A172 (cell line): Measurements from ENCODE around the gene EPHA4. TPM values are rescaled to one million over a fixed set of nuclear protein-coding genes. Genes with fewer than 3 reads are reported as not detected.

Source experiments
- DNase-seq: peaks from one replicate; pipeline ENCODE4 v3.0.0-alpha.2; 2015; ENCODE audit warnings: low spot score
- total RNA-seq: library from RNA; depleted of rRNA; stranded (reverse); fragments of >200 nt; shearing (Covaris generic); gene quantifications from 2 replicates; pipeline ENCODE4 v1.2.3, GENCODE V29; 2014

Gene EPHA4
- total RNA-seq, 1 experiment from 2014 or later, result 28.1 TPM

DNA sequence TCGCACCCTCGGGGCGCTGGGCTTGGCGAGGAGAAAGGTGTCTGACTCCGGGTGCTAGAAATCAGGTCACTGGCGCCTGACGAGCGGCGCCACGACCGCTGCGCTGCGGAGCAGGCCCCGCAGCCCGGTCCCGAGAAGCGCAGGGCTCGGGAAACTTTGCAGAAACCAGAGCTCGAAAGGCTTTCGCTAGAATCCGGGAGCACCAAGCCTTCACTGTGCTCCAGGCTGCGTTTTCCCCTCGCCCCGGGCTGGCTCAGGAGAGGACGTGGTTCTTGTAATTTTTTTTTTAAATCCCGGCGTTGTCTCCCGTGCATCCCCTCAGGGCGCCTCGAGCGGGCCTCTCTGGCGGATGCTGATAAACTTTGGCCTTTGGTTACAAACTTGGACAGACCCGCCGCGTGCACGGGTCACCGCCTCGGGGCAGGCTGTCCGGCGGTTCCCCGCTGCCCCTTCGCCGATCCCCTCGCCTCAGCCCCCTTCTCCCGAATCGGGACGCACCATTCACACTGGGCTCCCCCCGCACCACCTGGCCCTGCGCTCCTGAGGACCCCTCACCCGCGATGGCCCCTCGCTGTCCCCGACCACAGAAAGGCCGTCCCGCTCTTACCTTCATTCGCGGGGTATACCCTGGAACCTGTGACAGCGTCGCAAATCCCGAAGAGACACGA is 419 bp downstream of the EPHA4 start:
- peak; percentile 31 for DNase-seq

DNA sequence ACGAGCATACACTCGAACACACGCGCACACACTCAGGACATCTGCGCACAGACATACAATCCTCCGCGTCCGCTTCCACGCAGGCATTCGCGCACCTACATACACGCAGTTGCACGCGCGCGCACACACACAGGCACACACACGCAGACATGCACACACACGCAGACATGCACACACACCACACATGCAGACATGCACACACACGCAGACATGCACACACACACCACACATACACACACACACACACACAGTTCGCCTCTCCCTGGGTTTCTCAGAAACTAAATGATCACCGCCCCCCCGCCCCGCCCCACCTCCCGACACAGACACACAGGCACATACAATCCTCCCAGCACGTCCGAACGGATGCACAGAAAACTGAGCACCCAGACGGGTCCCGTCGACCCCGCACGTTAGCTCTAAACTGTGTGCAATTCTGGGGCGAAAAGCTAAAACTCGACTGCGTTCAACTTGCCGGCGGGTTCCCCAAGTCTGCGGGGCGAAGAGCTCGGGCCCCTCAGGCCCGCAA is 1.0 kb downstream of the EPHA4 start:
- no peak for DNase-seq

DNA sequence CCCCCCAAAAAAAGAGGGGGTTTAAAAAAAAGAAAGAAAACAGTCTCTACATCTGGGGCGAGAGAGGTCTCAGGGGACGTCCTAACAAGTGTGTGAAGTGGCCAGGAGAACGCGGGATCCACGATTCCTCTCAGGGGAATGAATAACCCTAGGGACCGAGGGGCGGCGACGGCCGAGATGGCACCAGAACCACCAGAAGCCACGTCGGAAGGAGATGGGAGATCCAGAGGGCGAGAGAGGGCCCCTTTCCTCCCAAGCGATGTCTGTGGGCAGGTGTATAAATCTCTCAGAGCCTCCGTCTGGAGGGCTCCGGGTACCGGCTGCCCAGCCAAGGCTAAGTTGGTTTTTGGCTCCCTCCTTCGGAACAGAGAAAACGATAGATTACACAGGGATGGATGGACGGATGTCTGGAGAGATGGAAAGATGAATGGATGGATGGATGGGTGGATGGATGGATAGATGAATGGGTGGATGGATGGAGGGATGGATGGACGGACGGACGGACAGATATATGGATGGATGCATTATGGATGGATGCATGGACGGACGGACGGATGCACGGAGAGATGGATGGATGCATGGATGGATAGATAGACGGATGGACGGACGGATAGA is 1.7 kb downstream of the EPHA4 start:
- DNase-seq, result no peak

DNA sequence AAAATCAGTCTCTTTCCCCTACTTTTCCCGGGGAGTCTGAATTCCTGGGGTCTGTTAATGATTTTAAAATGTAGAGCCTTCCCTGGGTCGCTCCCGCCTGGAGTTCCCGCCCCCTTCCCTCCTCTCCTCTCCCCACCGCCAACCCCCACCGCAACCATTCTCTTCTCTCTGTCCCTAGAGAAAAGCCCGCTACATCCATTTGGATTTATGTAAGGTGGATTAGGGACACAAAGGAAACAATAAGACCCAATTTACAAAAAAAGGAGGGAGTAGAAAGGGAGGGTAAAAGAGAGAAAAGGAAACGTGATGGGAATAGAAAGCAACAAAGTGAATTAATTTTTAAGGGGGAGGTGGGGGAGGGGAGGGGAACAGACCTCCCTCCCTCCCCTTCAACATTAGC is 2.2 kb downstream of the EPHA4 start:
- no peak for DNase-seq

DNA sequence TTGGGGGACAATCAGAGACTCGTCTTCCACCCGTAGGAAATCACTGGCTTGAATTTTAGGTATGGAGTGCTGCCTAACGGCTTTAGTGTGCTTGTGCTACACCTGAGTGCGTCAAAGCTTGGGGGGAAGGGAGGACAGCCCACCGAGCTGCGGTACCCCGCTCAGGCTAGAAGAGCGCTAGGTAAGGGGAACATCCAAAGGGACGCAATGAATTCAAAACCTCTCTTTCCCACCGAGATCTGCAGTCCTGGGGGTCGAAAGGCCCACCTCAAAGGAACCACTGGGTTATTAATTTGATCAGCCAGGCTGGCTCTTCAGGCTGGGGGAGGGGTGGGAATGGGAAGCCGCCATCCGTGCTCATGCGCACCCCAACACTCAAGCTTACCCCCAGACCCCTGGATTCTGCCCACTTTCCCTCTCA is 2.7 kb downstream of the EPHA4 start:
- no peak for DNase-seq

DNA sequence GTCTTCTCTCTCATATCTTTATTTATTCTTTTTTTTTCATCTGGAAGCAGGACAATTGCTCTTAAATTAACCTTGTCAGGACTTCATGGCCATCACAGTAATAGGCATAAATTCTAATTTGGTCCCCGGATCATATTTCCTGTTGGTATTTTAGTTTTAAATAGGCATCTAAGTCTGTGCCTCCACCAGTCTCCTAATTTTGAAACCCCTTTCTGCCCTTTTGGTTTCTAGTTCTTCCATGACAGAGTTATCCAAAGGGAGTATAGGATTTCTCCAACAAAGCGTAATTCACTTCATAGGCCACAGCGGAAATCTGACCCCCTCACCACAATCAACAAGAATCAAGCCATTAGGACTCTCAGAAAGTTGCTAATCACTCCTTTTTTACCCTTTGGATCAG is 3.8 kb downstream of the EPHA4 start:
- no peak for DNase-seq

DNA sequence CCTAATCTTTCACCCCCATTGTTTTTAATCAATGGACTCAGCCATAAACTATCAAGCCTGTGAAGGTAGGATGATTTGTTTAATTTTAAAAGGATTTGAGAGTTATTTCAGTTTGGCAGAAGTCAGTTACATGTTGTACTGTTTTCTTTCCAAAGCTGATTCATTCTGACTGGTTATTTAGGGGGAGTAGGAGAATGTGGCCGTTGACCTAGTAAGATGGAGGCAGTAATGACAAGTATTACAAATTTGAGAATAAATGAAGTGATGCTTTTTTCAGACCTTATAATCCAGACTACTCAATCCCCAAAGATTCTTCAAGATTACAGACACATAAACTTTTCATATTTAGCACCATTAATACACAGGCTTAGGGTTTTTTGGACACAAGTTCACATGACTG is 4.3 kb downstream of the EPHA4 start:
- DNase-seq, result no peak

DNA sequence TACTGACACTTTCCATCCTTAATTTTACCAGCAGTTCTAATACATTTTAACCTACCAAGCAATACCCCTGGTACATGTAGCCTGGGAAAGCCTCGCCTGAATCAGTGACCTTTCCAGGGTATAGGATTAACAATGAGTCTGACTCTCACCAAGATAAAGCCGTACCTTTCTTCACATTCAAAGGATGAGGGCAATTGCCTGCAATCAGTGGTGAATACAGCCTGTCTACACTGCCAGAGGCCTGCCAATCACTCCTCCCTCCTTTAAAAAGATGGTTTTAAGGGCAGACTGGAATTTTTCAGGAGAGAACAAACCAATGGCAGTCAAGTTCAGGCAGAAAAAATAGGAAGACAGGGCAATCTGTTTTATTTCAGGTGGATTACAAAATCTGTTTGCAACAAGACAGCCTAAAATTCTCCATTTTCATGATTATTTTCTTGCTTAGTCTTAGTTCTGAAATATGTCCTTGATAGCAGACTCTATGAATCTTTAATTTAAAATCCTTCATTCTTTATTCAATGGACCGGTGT is 4.8 kb downstream of the EPHA4 start:
- DNase-seq, result no peak

DNA sequence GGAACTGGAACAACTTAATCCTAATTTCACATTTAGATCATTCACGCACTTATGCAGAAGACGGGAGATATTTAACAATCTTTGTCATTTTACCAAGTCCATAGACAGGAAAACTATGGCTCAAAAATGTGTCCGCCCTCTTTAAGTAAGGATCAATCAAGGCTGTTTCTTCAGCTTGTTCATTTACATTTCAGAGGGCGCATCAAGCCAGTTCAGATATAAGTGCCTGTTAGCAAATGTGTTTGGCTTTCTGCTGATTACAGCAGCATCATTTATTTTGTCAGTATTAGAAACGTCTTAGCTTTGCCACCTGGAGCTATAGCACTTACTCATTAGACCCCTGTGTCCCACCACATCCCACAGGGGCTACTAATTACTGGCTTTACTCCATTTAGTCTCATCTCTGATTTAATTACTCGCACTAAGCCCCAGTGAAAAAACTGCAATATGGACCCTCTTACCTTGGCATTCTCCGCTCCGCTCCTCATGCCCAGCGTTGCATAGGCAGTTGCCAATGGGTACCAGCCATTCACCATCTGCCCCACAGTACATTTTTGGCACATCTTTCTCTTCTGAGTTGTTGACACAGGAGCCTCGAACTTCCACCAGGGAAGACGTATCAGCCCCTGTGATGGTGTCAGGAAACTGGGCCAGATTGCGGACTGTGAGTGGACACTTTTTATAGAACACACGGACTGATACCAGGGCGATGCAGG is 8.7 kb downstream of the EPHA4 start:
- no peak for DNase-seq

DNA sequence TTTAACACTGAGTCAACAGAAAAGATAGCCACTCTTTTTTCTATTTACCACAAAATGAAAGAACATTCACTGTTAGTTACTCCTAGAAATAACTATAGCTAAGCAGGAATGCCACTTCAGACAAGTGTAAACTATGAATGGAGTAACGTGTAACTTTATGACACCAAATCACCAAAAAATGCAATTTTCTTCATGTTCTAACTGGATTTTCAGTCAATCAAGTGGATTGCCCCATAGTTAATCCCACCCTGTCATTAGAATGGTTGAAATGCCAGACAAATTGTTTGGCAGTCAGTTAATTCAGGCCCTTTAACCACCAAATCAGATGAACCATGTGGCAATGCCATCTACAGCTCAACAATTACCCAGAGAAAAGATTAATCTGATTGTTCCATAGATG is 9.9 kb downstream of the EPHA4 start:
- no peak for DNase-seq

DNA sequence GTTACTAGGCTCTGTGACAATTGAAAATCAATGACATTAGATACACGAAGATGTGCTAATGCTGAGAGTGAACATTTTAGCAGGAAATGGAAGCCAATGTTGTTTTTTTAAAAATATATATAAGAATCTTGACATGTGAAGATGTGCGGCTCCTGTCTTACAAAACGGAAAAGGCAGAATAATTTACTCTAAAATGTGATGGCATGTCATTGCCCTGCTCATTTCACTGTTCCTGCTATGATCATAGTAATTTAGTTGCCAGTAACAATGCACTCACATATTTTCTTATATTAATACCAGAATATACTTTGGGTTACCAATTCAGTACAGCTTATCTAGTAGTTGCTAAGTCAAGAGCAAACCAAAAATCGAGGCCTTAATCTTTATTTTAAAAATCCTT is 10.3 kb downstream of the EPHA4 start:
- DNase-seq, result no peak

DNA sequence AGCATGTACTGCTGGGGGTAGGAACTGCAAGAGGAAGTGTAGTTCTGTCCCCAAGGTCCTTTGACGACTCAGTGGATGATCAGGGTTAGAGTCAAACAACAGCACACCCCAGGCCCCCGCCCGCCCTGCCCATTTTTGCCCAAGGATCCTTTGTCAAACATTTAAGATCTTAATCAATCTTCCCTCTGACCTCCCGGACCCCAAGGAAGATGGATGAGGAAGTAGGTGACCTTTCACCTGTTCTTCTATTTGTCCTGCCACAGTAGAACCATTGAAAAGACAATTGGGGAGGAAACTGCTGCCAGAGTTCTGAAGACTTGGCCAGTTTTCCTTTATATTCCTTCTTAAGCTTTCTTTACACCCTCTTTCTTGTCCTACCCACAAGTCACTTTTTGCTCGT is 12.1 kb downstream of the EPHA4 start:
- no peak for DNase-seq

DNA sequence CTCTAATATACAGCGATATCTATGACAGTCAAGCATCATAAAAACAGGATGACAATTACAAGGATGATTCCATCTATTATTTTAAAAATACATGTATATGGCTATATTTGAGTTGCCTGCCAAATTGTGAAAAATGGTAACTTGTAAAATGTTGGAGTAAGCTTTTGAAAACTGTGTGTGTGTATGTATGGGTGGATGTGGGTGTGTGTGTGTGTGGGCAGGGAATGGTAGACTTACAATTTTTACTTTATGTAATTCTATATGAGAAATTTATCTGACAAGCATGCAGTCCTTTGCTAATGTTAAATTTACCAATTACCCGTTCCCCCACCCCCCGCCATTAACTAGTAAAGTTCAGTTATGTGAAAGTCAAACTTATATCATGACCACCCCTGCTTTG is 14.0 kb downstream of the EPHA4 start:
- no peak for DNase-seq

DNA sequence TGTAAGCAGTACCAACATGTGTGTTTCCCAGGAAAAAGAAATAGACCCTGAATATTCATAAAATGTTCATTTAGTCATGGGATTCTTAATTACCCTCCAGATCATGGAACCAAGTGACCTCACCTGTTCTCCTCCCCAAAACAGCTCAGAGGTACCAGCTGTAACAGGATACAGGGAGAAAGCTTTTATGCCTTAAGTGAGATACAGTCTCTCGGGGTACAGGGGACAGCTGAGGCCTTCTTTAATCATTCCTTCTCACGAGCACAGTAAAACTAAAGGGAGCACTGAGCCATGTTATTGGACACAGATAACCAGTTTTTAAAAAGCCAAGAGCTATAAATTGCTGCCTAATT is 16.6 kb downstream of the EPHA4 start:
- no peak for DNase-seq

DNA sequence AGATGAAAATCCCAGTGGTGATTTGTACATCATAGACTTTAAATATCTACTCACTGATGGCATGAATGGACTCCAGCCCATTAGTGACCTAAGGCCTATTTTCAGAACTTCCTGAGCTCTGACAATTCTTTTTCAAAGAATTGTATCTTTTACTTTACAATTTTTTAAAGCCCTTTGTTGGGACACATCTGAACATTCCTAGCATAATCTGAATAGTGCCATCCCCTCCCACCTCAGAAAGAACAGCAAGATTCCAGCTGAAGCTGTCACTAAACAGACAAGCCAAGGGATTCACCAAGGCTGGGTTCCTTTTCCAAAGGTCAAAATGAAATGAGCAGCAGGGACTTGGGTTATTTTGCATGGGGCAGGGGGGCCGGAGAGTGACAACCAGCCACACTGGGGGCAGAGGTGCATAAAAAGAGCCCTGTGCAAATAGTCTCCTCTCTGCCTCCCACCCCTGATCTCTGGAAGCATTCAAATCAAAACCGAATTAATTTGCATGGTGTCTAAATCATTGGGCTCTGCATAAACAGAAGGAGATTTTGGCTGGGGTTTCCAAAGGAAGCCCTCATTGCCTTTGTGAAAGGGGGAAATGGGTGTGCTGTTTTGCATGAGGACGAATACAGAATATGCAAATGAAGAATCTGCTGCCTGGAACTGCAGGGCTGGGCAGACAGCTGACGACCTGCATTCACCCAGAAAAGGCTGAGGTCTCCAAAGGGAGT is 17.2 kb downstream of the EPHA4 start:
- DNase-seq, result no peak

DNA sequence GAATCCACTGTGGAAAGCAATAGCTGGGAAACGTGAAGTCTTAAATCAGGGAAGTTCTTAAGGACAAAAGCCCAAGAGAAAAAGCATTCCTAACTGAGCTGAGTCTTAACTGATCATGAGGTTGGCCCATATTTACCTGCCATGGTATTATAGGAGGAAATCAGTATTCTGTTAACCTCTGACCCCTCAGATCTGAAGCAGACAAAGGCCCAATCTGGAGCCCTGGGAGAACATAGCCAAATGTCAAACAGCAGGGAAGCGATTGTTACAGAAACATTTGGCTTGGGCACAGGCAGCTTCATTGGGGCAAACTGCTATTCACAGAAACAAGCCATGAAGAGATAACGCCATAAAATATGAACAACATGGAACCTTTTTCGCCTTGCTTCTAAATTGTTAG is 18.8 kb downstream of the EPHA4 start:
- DNase-seq, result no peak

DNA sequence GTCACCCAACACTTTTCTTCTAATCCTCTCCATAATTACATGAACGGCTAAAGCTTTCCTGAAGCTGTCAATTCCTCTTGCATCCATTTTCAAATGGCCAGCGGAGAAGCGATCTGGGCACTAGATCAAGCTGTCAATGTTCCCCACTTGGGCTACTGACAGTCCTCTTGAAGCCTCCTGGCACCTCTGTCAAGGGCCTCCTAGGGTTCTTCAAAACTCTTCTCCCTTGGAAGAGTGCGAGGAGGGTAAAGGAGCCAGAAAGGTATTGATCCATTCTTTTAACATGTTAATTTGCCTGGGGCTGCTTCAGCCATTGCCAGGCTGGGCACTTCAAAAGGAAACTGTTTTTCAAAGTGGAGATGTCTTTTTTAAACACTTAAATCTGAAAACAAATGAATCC is 19.8 kb downstream of the EPHA4 start:
- DNase-seq, result no peak

DNA sequence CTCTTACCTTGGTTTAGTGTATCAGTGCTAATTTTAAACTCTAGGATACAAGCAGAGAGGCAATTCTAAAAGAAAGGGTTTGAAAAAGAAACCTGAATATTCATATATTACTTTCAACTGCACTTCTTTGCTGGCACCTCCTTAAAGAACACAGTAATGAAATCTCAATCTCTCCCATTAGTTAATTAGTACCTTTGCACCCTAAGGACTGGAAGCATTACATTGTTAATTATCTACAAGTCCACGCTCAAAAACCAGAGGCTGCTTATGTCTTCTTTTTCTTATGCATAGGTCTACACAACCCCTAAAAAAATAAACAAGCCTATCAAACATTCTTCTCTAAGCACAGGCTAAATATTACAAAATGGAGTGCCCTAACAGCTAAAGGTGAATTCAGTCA is 20.2 kb downstream of the EPHA4 start:
- no peak for DNase-seq

DNA sequence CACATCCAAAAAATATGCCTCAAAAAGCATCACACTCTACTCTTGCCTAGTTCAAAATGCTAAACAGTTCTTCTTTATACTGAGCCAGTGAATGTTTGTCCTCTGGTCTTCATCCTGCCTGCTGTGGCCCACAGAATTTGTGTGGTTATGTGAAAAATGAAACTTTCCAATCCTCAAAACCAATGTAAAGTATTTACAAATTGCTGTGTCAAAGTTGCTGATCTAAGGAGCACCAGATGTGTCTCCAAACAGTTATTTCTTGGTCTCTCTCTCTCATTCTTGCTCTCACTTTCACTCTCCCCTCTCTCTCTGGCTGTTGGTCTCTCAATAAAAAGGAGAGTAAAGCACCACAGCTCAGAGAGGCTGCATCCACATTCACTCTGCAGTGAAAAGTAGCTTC is 23.0 kb downstream of the EPHA4 start:
- no peak for DNase-seq

DNA sequence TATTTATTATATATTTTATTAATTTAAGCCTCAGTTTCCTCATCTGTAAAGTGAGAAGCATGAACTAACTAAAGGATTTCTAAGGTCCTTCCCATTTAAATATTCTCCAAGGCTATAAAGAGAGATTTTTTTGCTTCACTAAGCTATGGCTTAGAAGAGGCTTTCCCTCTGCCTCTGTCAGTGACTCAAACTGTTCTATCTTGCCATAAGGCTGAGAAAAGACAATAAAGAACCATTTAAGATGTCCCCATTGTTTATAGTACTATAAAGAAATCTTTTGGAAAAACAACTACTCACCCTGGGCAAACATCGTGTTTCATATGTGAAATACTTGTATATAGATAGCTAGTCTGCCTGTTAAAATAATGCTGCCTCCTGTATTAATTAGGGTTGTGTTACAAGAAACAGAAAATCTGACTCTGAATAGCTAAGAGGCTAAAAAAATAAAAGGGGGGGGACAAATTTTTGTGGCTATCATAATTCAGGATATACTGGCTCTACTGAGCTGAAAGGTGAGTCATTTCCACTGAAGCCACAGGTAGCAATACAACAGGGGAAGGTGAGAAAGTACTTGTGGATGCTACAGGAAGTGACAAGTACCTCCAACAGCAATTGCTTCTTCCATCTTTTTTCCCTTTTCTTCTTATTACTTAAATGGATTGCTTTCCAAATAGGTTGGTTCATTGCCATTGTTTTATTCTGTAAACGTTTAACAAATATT is 25.4 kb downstream of the EPHA4 start:
- DNase-seq, result peak; percentile 12

DNA sequence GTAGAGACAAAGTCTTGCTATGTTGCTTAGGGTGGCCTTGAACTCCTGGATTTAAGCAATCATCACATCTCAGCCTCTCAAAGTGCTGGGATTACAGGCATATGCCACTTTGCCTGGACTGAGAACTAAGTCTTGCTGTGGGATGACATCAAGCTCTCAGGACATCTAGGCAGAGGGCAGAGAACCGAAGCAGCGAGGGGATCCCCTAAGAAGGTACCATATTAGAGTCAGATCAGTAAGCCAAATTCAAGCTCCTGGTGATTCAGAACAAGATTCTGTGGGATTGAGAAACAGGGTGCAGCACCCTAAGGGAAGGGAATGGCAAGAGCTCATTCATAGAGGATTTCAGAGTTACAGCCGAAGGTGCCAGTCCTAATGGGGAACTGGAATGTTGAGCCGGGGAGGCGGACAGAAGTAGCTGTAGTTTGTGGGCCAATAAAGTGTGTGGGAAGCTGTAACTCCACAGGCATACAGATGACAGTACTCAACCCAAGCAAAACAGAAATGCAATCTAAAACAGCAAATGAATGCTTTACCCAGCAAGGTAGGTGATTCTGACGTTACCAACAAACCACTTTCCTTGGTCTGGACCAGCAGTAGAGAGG is 30.9 kb downstream of the EPHA4 start:
- DNase-seq, result no peak
